Dedifferentiated amniotic fluid mesenchymal stem cell (primary cell): ENCODE data around the gene LY9.

Source experiments
- DNase-seq: peaks from one replicate; pipeline ENCODE4 v3.0.0-alpha.2; 2016; ENCODE audit errors: extremely low spot score

Gene LY9

DNA sequence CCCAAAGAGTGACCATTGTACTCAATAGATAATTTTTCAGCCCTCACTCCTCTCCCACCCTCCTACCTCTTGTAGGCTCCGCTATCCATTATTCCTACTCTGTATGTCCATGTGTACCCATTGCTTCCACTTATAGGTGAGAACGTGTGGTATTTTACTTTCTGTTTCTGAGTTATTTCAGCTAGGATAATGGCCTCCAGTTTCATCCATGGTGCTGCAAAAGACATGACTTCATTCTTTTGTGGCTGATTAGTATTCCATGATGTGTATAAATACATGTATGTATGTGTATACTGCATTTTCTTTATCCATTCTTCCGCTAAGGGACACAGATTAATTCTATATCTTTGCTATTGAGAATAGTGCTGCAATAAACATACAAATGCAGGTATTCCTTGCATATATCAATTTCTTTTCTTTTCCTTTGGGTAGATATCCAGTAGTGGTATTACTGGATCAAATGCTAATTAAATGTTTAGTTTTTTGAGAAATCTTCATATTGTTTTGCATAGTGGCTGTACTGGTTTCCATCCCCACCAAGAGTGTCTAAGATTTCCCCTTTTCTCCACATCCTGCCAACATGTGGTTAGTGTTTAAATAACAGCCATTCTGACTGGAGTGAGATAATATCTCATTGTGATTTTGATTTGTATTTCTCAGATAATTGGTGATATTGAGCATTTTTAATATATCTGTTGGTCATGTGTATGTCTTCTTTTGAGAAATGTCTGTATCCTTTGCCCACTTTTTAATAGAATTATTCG is 4.9 kb downstream of the LY9 start:
- DNase-seq: no peak

DNA sequence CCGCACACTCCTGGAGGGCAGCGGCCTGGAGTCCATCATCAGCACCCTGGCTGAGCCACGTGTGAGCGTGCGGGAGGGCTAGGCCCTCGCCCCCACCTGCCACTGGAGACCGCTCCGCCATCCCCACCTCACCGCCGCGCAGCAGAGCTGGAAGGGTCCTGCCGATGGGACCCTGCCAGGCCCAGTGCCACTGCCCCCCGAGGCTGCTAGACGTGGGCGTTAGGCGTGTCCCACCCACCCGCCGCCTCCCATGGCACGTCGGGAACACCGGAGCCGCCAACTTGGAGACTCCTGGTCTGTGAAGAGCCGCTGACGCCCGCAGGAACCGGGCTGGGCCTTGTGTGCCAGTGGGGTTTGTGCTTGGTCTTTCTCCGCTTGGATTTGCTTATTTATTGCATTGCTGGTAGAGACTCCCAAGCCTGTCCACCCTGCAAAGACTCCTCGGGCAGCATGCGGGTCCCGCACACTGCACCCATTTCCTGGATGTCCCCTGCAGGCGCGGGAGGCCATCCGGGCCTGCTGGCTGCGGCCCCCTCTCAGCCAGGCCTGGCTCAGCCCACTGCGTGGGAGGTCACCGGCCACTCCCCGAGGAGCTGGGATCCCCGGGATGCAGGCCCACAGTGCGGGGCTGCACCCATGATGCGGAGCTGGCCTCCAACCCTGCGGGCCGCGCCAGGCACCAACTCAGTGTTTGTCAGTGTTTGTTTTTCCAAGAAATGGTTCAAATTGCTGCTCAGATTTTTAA is 6.0 kb downstream of the LY9 start:
- no peak for DNase-seq

DNA sequence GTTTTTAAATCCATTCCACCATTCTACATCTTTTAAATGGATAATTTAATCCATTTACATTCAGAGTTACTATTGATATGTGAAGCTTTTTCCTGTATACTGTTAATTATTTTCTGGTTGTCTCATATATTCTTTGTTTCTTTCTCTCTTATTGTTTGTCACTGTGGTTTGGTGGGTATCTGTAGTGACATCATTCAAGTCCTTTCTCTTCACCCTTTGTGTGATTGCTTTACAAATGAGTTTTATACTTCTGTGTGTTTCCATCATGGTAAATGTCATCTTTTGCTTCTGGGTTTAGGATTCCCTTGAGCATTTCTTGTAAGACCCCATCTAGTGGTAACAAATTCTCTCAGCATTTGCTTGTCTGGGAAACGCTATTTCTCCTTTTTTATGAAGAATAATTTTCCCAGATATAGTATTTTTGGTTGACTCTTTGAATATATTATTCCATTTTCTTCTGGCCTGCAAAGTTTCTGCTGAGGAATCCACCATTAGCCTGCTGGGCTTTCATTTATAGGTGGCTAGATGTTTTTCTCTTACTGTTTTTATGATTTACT is 10.2 kb downstream of the LY9 start:
- DNase-seq: no peak

DNA sequence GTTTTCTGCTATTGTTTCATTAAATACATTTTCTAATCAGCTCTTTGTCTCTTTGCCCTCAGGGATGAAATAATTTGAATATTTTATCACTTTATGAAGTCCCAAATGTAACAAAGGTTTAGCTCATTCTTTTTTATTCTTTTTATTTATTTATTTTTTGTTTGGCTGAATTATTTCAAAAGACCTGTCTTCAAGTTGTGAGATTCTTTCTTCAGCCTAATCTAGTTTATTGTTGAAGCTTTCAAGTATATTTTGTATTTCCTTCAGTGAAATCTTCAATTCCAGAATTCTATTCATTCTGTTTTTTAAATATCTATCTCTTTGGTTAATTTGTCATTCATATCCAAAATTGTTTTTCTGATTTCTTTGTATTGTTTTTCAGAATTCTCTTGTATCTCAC is 10.8 kb downstream of the LY9 start:
- DNase-seq: no peak

DNA sequence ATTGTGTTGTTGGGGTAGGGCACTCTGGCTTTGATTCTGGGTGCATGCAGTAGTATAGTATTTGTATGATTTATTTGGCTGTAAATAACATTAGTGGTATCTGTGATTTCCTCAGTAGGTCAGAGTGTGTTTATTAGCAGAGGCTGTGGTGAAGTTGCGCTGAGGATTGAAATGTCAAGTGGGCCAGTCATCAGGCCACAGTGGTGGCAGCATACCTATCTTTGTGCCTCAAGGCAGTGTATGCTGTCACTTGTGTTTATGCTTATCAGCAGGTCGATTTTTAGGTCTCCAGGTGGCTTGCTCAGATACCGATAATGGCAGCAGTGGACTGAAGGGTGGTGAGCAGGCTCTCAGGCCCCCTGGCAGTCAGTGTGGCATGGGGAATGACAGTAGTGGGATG is 11.3 kb downstream of the LY9 start:
- DNase-seq: no peak

DNA sequence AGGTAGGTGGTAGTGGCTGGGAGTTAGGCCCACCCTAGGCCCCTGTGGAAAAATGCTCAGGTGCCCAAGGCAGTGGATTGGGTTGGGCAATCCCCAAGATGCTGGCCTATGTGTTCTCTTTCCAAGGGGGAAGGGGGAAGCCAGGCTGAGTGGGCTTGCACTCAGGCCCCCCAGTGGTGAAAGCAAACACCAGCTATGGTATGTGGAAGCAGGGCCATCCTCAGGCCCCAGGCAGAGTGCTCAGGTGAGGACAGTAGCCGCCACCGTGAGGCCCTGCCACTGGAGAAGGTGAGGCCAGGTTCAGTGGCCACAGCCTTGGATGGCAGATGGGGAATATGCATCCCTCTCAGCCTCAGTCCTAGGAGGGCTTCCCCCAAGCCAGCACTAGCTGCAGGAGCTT is 11.8 kb downstream of the LY9 start:
- no peak for DNase-seq

DNA sequence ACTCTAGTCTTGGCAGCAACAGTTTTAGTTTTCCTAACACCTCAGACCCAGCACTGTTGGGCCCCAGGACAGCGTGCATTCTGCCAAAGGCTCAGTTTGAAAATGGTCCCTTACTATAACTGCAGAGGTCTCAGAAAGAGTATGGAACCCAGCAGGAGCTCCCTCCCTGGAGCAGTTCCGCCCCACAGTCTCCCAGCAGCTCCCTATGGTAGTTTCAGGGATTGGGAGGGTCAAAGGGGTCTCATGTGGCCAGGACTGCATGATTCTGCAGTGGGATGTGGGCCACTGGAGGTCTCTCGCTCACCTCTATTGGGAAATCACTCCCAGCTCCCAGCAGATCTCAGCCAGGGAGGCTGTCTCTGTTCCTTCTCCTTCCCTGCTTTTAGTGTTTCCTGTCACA is 12.3 kb downstream of the LY9 start:
- no peak for DNase-seq

DNA sequence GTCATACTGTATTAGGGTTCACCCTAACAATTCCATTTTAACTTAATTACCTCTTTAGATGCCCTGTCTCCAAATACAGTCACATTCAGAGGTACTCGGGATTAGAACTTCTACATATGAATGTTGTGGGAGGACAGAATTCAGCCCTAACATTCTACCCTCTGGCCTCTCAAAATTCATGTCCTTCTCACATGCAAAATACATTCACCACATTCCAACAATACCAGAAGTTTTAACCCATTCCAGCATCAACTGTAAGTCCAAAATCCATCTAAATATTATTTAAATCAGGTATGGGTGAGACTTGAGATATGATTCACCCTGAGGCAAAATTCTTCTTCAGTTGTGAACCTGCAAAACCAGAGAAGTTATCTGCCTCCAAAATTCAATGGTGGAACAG is 14.5 kb downstream of the LY9 start:
- no peak for DNase-seq

DNA sequence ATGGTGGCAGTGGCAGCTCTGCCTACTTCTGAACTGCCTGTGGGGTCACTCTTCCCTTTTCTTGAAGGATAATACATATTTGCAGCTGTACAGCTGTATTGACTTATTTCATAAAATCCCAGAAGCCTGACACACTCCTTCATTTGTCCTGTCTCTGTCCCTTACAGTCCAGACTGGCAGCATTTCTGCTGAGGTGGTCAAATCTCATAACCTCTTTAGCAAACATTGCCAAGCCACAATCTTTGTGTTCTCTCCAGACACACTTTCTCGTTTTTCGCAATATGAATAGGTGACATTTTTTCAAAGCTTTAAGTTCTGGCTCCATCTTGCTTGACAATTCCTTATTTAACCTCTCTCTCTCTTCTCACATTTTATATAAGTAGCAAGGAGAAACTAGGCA is 15.2 kb downstream of the LY9 start:
- DNase-seq: no peak

DNA sequence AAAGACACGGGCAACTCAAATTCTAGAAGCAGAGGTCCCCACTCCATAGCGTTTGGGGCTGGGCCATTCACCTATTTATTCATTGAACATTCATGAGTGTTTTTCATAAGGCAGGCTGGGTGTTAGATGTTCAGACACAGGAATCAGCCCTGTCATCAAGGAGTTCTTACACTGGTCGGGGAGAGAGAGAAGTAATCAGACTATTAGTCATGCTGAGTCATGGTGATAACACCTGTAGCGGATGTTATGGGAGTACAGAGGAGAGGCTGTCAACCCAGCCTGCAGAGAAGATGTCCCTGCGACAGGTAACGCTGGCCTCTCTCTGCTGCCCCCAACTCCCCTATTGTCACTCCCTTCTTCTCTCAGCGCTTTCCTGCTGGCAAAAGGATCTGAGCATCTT is 17.2 kb downstream of the LY9 start:
- no peak for DNase-seq

DNA sequence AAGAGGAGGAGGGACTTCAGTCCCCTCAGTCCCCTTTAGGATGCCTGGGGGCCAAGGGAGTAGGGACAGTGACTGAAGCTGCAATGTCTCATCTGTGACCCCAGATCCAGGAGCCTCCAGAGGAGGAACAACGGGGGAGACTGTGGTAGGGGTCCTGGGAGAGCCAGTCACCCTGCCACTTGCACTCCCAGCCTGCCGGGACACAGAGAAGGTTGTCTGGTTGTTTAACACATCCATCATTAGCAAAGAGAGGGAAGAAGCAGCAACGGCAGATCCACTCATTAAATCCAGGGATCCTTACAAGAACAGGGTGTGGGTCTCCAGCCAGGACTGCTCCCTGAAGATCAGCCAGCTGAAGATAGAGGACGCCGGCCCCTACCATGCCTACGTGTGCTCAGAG is 18.3 kb downstream of the LY9 start:
- no peak for DNase-seq

DNA sequence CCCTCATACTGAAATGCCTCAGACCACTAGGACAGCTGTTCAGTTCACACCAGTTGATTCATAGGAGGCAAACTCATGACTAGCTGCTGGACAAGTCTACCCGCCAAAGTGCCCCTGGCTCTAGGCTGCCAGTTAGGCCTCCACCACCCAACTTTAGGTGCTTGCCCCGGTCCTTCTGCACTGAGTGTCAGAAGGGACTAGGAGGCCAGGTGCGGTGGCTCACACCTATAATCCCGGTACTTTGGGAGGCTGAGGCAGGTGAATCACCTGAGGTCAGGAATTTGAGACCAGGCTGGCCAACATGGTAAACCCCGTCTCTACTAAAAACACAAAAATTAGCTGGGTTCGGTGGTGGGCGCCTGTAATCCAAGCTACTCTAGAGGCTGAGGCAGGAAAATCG is 18.9 kb downstream of the LY9 start:
- no peak for DNase-seq

DNA sequence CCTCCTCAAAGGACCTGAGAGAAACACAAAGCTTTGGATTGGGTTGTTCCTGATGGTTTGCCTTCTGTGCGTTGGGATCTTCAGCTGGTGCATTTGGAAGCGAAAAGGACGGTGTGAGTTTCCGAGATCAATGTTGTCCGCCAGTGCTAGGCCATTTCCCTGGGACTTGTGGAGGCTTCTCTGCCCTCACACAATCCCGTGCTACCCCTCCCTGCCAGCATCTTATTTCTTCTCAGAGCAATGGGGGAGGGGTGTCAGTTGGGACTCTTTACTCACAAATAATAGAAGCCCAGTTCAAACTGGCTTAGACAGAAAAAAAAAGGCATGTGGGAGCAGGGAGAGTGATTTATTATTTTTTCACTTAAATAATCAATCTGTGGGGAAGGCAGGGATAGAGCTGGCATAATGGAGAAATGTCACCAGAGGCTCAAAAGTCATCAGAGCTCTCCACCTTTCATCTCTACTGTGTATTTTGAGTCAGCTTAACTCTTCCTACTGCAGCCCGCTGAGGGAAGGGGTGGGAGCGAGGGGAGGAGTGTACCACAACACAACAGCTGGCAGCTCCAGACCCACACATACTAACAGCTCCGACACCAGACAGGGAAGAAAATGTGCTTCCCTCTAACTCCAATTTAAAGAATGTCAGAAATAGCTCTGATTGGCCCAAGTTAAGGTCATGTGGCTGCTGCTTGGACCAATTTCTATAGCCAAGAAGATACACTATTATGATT is 22.4 kb downstream of the LY9 start:
- DNase-seq: no peak

DNA sequence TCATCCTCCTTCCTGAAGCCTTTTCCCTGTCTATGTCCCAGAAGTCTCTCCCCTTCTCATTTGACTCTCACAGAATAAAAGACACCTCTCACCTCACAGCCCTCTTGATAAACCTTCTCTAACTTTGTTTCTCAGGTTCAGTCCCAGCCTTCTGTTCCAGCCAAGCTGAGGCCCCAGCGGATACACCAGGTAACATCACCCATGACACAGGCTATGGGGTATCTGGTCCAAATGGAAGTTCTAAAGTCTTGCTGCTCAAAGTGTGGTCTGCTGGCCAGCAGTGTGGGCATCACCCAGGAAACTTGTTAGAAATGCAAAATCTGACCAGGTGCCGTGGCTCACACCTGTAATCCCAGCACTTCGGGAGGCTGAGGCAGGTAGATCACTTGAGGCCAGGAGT is 23.2 kb downstream of the LY9 start:
- no peak for DNase-seq

DNA sequence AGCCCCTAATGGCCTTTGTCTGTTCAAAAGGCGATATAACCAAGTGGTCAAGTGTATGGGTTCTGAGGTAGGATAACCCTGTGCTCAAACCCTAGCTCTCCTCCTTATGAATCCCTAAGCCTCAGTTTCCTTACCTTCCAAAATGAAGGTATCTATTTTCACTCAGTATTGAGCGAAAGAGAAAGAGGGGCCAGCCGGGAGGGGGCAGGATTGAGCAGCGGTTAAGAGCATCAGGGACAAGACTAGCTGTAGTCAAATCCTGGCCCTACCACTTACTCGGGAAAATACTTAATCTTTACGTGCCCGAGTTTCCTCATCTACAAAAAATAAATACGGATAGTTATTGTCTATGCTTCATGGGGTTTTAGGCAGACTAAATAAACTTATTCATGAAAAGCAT is 25.7 kb downstream of the LY9 start:
- no peak for DNase-seq

DNA sequence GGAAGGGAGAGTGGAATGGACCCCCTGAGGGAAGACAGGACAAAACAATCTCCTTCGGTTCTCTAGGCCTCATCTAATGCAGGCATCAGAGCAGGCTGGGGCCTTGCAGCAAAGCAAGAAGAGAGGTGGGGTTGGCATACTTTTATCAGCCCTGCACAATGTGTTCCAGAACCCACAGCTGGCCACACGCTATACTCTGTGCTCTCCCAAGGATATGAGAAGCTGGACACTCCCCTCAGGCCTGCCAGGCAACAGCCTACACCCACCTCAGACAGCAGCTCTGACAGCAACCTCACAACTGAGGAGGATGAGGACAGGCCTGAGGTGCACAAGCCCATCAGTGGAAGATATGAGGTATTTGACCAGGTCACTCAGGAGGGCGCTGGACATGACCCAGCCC is 27.3 kb downstream of the LY9 start:
- no peak for DNase-seq

DNA sequence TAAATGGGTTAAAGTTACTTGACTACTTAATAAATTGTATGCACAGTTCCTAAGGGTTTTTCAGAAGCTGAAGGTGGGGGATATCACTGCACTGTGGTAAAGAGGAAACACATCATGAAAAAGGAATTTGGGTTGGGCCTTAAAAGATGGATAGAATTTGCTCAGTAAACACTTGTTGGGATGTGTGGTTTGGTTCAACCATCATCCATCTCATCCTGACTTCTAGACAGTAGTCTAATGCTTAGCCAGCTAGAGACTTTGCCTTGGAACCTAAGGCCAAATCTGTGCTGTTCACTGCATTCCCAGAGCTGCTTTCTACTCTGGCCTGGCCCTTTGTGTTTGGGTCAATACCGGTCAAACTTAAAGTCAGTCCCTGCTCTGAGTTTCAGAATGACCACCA is 30.6 kb downstream of the LY9 start:
- no peak for DNase-seq

DNA sequence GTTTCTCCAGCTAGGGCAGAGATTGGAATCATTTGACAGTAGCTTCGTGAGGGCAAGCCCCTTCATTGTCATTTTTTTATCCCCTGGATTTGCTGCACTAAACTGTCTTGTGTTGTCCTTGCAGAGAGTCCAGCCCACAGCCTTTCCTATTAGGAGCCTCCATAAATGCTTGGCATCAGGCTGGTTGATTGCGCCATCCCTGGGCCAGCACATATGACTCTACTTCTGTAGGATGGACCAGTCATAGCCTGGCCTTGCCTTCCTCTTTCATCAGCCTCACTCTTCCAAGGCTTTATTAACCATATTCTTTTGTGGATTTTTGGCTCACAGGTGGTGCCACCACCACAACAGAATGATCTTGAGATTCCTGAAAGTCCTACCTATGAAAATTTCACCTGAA is 31.4 kb downstream of the LY9 start:
- DNase-seq: no peak

DNA sequence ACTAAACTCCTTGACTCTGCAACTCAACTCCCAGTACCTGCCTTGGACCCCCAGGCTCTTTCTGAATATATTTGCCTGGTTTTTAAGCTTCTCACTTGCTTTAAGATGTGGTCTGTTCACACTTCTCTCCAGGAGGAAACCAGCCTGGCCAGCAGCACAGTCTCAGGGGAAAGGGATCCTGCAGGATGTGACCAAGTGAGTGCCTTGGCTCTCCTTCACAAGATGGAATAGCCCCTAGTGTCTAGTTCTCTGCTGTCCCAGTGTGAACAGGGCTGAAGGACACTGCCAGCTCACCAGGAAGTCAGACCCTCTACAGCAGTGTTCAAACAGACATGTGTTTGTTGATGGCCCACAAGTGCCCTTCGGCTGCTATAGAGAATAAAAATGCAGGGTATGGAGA is 33.8 kb downstream of the LY9 start:
- no peak for DNase-seq

DNA sequence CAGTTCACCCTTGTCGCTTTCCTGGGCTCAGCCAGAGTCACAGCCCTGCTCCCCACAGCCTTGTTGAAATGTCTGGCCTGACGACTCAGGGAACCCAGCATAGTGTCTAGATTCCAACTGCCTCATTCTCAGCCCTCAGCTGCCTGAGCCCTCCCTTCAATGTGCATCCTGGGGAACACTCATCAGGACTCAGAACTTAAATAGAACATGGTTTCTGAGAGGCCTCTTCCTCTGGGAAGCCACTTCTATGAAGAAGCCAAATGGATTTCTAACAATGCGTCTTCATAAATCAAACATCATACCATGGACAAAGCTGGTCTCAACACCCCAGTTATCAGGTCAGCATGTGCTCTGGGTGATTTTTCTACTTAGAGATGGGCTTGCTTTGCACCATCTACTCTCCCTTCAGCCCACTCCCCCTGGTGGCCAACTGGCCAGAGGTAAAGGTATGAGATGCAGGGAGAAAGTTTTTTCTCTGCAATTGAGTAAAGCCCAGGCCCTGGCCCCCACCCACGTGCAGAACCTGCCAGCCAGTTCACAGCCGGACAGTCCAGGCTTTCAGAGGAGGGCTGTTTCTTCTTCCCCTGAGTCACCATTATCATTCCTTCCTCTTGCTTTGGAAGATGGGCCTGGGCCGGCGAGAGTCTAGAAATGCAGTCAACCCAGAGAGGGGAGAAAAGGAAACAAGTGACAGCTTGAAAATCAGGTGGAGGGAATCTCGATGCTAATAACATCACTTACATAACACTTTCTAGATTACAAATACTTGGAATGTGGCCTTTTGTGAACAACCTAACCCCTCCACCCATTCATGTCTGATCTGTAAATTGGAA is 34.6 kb downstream of the LY9 start:
- DNase-seq: no peak

DNA sequence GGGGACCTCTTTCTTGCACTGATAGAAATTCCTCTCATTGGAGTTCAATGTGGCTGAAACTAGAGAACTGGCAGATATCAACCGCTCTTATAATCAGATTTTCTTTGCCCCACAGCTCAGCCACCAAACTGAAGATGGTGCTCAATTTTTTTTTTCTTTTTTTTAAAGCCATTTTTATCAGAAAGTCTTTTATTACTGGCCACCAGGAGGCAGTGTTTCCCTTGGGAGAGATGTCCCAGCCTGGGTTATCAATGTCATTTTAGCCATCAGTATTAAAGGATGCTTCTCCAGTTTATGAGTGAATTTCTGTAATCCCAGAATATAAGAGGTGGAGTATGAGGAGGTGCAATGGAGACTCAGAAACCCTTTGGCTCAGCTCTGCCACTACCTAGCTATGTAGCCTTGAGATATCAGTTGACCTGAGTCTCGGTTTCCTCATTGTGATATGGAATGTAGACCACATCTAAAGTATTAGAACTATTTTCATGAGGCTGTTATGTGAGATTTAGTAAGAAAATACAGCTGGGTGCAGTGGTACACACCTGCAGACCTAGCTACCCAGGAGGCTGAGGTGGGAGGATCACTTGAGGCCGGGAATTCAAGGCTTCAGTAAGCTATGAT is 39.1 kb downstream of the LY9 start:
- no peak for DNase-seq
